Measurements from ENCODE around the gene NOB1. TPM values are rescaled to one million over a fixed set of nuclear protein-coding genes. Genes with fewer than 3 reads are reported as not detected.

NOB1 gene
- total RNA-seq, 4 donors from 2014 or later, result 22.4 to 39.2 (median 30.3) TPM

DNA sequence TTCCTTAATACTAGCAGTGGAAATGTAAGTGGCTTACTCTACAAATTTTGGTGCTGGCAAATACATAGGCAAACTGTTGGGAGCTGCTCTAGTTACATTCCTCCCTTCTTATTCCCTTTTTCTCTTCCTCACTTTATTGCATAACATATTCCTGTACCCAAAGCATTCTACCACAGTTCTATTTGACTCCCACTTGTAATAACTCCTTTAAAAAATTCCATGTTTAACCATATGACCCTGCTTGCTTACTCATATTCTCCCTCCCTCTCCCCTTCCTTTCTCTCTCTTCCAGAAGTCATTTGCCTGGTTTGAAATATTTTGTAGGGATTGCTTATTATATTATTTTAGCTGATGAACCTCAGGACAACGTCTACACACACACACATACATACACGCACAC, 51.1 kb downstream of the NOB1 start:
- peaks cover 0 to 56% (median 22%) of the 10 kb centered on the region in 4 donors for H3K36me3 ChIP-seq
- H3K4me1 ChIP-seq, result peaks cover 0 to 10% (median 10%) of the 10 kb centered on the region in 4 donors
- no peak overlapping the region for H3K27ac ChIP-seq (replicated peaks in 1 of 4)
- no peak overlapping the region for H3K4me3 ChIP-seq
- 85% methylated on average over 2 of the region's 2 CpGs for WGBS
- no peaks in the 10 kb centered on the region for H3K27me3 ChIP-seq
- DNase-seq (ENCODE audit: extremely low spot score), result no peak
- TF ChIP-seq EP300 (IDR thresholded peaks at IDR 0.05) (no peak), POLR2A (IDR thresholded peaks at IDR 0.05; ENCODE audit: low read depth) (no peak), POLR2AphosphoS5 (IDR thresholded peaks at IDR 0.05) (no peak)
- TF ChIP-seq, protein P1, sequence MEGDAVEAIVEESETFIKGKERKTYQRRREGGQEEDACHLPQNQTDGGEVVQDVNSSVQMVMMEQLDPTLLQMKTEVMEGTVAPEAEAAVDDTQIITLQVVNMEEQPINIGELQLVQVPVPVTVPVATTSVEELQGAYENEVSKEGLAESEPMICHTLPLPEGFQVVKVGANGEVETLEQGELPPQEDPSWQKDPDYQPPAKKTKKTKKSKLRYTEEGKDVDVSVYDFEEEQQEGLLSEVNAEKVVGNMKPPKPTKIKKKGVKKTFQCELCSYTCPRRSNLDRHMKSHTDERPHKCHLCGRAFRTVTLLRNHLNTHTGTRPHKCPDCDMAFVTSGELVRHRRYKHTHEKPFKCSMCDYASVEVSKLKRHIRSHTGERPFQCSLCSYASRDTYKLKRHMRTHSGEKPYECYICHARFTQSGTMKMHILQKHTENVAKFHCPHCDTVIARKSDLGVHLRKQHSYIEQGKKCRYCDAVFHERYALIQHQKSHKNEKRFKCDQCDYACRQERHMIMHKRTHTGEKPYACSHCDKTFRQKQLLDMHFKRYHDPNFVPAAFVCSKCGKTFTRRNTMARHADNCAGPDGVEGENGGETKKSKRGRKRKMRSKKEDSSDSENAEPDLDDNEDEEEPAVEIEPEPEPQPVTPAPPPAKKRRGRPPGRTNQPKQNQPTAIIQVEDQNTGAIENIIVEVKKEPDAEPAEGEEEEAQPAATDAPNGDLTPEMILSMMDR (IDR thresholded peaks at IDR 0.05), result no peak
- intact Hi-C loops (cut with DNase I), result no loop called here
- no peaks in the 10 kb centered on the region for H3K9me3 ChIP-seq

DNA sequence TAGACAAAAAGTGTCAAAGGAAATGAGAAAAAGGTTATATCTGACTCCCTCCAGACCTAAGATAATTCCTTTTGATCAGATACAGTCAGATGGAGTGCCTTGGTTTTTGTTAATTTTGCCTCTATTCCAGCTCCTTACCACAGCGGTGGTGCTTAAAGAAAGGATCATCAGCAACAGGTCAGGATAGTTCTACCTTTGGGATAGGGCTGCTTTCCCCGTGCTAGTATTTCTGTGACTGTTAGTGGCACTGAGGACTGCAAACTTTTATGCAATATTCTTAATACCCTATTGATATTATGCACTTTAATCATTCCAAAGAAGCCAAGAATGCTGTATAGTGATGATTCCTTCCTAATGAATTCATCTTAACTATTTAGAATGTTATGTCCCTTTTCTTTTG, 52.9 kb downstream of the NOB1 start:
- Histone ChIP-seq H3K27me3 (no peaks in the 10 kb centered on the region), H3K4me1 (peaks cover 0 to 10% (median 10%) of the 10 kb centered on the region in 4 donors), H3K36me3 (peaks cover 0 to 54% (median 14%) of the 10 kb centered on the region in 4 donors), H3K4me3 (no peak overlapping the region), H3K9me3 (no peaks in the 10 kb centered on the region), H3K27ac (replicated peaks in 1 of 4) (no peak overlapping the region)
- 78% methylated on average over 2 of the region's 2 CpGs for WGBS
- TF ChIP-seq POLR2AphosphoS5 (IDR thresholded peaks at IDR 0.05) (no peak), POLR2A (IDR thresholded peaks at IDR 0.05; ENCODE audit: low read depth) (no peak)
- intact Hi-C loops (cut with DNase I), result no loop called here
- no peak for DNase-seq (ENCODE audit: extremely low spot score)

DNA sequence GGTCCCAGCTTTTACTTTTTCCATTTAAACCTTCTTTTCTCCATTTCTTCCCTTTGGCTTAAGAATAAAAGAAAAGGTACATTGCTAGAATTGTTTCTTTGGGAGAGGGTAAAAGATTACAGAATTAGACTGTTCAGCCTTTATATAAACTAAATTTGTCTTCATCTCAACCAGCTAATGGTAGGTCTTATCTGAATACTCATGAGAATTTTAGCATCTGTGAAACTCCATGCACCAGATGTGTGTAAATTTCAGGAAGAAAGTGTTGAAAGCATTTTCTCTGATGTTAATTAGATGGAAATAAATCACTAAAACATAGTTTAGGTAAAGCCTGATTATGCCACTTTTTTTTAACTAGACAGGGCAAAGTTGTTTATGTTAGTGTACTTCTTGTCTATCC, 53.3 kb downstream of the NOB1 start:
- TF ChIP-seq POLR2A (IDR thresholded peaks at IDR 0.05; ENCODE audit: low read depth) (no peak), EP300 (IDR thresholded peaks at IDR 0.05) (no peak), POLR2AphosphoS5 (IDR thresholded peaks at IDR 0.05) (no peak)
- TF ChIP-seq, protein P1 (IDR thresholded peaks at IDR 0.05), result no peak
- H3K4me3 ChIP-seq, result no peak overlapping the region
- H3K27me3 ChIP-seq, result no peaks in the 10 kb centered on the region
- H3K9me3 ChIP-seq, result no peaks in the 10 kb centered on the region
- peaks cover 0 to 6% (median 6%) of the 10 kb centered on the region in 4 donors for H3K4me1 ChIP-seq
- H3K27ac ChIP-seq (replicated peaks in 1 of 4), result no peak overlapping the region
- intact Hi-C loops (cut with DNase I), result no loop called here
- DNase-seq (ENCODE audit: extremely low spot score), result no peak
- peaks cover 4 to 58% (median 16%) of the 10 kb centered on the region in 4 donors for H3K36me3 ChIP-seq

DNA sequence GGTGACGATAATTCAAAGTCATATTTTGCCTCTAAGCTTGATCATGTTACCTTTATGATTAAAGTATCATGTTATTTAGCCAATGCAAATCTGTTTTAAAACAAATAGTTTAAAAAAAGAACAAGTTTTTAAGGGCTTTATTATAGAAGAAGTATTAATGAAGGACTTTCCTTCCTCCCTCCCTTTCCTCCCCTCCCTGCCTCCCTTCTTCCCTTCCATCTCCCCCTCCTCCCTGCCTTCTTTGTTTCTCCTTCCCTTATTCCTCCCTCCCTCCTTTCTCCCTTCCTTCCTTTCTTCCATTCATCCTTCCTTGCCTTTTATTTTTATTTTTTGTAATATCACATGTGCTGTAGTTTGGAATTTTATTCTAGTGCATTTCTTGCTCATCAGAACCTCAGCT, 54.8 kb downstream of the NOB1 start:
- intact Hi-C loops (cut with DNase I), result no loop called here
- H3K36me3 ChIP-seq, result peaks cover 16 to 73% (median 29%) of the 10 kb centered on the region in 4 donors
- H3K4me3 ChIP-seq, result no peak overlapping the region
- TF ChIP-seq, protein P1 (IDR thresholded peaks at IDR 0.05), result no peak
- TF ChIP-seq POLR2AphosphoS5 (IDR thresholded peaks at IDR 0.05), result no peak
- no peak for TF ChIP-seq POLR2A (IDR thresholded peaks at IDR 0.05; ENCODE audit: low read depth)
- TF ChIP-seq EP300 (IDR thresholded peaks at IDR 0.05), result no peak
- WGBS, result 87% methylated on average over 1 of the region's 1 CpG
- no peaks in the 10 kb centered on the region for H3K27me3 ChIP-seq
- H3K4me1 ChIP-seq, result no peaks in the 10 kb centered on the region
- DNase-seq (ENCODE audit: extremely low spot score), result no peak
- H3K9me3 ChIP-seq, result no peaks in the 10 kb centered on the region
- H3K27ac ChIP-seq (replicated peaks in 1 of 4), result no peak overlapping the region

DNA sequence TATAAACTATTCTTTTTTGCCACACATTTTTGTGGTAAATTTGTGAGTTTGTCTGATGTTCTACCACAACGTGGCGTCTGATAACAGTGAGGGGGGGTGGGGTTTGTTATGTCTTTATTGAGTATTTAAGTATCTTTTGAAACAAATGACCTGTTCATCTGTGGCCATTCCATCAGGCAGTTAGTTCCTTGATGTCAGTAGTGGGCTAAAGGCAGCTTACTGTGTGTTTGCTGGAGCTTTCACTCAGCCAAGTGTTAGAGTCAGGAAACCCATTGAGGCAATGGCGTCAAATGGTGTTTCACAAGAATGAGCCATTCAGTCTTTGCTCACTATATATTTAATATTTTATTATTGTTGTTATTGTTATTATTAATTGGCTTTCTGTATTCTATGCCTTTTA, 56.3 kb downstream of the NOB1 start:
- H3K4me1 ChIP-seq, result no peaks in the 10 kb centered on the region
- no peaks in the 10 kb centered on the region for H3K27me3 ChIP-seq
- no peaks in the 10 kb centered on the region for H3K9me3 ChIP-seq
- no peak overlapping the region for H3K4me3 ChIP-seq
- intact Hi-C loops (cut with DNase I), result no loop called here
- WGBS, result 89% methylated on average over 3 of the region's 3 CpGs
- DNase-seq (ENCODE audit: extremely low spot score), result no peak
- no peak for TF ChIP-seq EP300 (IDR thresholded peaks at IDR 0.05)
- TF ChIP-seq POLR2A (IDR thresholded peaks at IDR 0.05; ENCODE audit: low read depth), result no peak
- no peak for TF ChIP-seq POLR2AphosphoS5 (IDR thresholded peaks at IDR 0.05)
- TF ChIP-seq, protein P1 (IDR thresholded peaks at IDR 0.05), result no peak
- H3K36me3 ChIP-seq, result peaks cover 29 to 81% (median 36%) of the 10 kb centered on the region in 4 donors
- H3K27ac ChIP-seq (replicated peaks in 1 of 4), result no peak overlapping the region

Measured in esophagus muscularis mucosa (tissue), 4 donors.